NB4 (cell line): ENCODE results near the gene CDHR5.

ENCODE experiments used
- MYC ChIP-seq: IDR thresholded peaks from 2 replicates; pipeline ENCODE4 v1.6.1; 2011; ENCODE audit warnings: low read depth, low read length
- POLR2A ChIP-seq: IDR thresholded peaks from 2 replicates; pipeline ENCODE4 v1.6.1; 2011; ENCODE audit warnings: mild to moderate bottlenecking; ENCODE audit not compliant: insufficient read length; ENCODE audit errors: extremely low read depth
- TF ChIP-seq, protein P1 (sequence below): IDR thresholded peaks from 2 replicates; pipeline ENCODE4 v1.6.1; 2011; ENCODE audit warnings: low read depth, low read length
- TF ChIP-seq, protein P2 (sequence below): IDR thresholded peaks from one replicate; pipeline ENCODE4 v1.5.1; 2012; ENCODE audit warnings: low read depth, low read length

DNA sequence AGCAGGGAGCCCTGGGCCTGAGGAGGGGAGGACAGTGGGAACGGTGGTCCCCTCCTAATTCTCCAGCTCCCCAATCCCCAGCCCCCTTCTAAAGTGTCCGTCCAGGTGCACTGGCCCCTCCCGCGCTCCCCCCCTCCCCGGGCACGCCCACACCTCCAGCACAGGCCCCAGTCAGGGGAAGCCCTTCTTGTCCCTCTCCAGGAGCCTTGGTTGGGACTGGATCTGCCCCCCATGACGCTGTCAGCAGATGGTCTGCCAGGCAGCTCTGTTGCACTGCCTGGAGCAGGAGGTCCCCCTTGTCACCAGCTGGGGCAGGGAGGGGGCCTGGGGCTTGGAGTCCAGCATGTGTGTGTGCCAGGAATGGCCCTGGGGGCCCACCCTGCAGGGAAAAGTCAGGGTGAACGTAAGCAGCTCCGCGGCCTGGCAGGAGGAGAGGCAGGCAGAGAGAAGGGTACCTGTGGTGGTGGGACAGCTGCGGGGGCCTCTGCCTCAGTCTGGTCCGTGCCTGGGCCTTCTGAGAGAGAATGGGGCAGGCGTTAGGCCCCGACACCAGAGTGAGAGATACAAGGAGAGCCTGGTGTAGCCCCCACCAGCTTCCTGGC is 10.6 kb downstream of the CDHR5 start:
- TF ChIP-seq, protein P1, sequence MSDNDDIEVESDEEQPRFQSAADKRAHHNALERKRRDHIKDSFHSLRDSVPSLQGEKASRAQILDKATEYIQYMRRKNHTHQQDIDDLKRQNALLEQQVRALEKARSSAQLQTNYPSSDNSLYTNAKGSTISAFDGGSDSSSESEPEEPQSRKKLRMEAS = no peak
- TF ChIP-seq, protein P2, sequence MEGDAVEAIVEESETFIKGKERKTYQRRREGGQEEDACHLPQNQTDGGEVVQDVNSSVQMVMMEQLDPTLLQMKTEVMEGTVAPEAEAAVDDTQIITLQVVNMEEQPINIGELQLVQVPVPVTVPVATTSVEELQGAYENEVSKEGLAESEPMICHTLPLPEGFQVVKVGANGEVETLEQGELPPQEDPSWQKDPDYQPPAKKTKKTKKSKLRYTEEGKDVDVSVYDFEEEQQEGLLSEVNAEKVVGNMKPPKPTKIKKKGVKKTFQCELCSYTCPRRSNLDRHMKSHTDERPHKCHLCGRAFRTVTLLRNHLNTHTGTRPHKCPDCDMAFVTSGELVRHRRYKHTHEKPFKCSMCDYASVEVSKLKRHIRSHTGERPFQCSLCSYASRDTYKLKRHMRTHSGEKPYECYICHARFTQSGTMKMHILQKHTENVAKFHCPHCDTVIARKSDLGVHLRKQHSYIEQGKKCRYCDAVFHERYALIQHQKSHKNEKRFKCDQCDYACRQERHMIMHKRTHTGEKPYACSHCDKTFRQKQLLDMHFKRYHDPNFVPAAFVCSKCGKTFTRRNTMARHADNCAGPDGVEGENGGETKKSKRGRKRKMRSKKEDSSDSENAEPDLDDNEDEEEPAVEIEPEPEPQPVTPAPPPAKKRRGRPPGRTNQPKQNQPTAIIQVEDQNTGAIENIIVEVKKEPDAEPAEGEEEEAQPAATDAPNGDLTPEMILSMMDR = no peak
- TF ChIP-seq MYC (no peak), POLR2A (no peak)
